Heart right ventricle (tissue), 16 donors: ENCODE data around the gene ALAS1. TPM values are rescaled to one million over a fixed set of nuclear protein-coding genes. Genes with fewer than 3 reads are reported as not detected.

Experiments
- ATAC-seq, 8 donors: fragments of 200-7000 bp; cut with Tn5 transposase; one replicate each; pipeline ENCODE4 v1.9.1; 2020; ENCODE audit warnings: mild to moderate bottlenecking in 8 of 8, moderate library complexity in 8 of 8, moderate number of reproducible peaks in 1 of 8
- DNase-seq, 2 donors: peaks; one replicate each; pipeline ENCODE4 v3.0.0-alpha.2; 2020
- H3K27ac ChIP-seq, 10 donors: fragments of 200-600 bp; sonication (generic) in 2 of 10; one replicate each; pipeline versions ENCODE4 v1.5.0 to v1.8.0; 2020 to 2022; ENCODE audit warnings: mild to moderate bottlenecking in 3 of 10
- H3K27me3 ChIP-seq, 7 donors: fragments of 200-600 bp; one replicate each; pipeline ENCODE4 v1.8.0; 2021 to 2022; ENCODE audit warnings: mild to moderate bottlenecking in 2 of 7
- H3K36me3 ChIP-seq, 9 donors: fragments of 200-600 bp; sonication (generic) in 1 of 9; one replicate each; pipeline versions ENCODE4 v1.5.0 to v1.8.0; 2020 to 2022; ENCODE audit warnings: mild to moderate bottlenecking in 2 of 9
- H3K4me1 ChIP-seq, 9 donors: fragments of 200-600 bp; sonication (generic) in 1 of 9; one replicate each; pipeline versions ENCODE4 v1.5.0 to v1.8.0; 2020 to 2022; ENCODE audit warnings: mild to moderate bottlenecking in 4 of 9
- H3K4me3 ChIP-seq, 10 donors: fragments of 200-600 bp; sonication (generic) in 2 of 10; one replicate each; pipeline versions ENCODE4 v1.5.0 to v1.8.0; 2020 to 2022; ENCODE audit warnings: mild to moderate bottlenecking in 7 of 10, moderate library complexity in 2 of 10
- H3K9me3 ChIP-seq, 11 donors: fragments of 200-600 bp in 10 of 11; sonication (generic) in 2 of 11; one replicate each; pipeline versions ENCODE4 v1.5.0 to v1.8.0; 2013 to 2022; ENCODE audit warnings: mild to moderate bottlenecking in 2 of 11, control low read depth in 1 of 11, moderate library complexity in 1 of 11
- WGBS, 2 donors: extraction: QIAGEN DNeasy Blood & Tissue Kit; methylation state at CpG; one replicate each; pipeline ENCODE4 v1.1.7; 2013; ENCODE audit warnings: inconsistent platforms in 1 of 2; 5-methylcytosine and 5-hydroxymethylcytosine counted together
- intact Hi-C, 10 donors: fragments of 100-400 bp; cut with DNase I; formaldehyde crosslinking; loops; one replicate each; pipeline versions ENCODE4 v1.11.1 to v1.14.2; 2022
- polyA plus RNA-seq, 2 donors: library from polyadenylated mRNA; stranded (reverse); fragments of 200-250 nt; gene quantifications; one replicate each; pipeline ENCODE4 v1.2.3, GENCODE V29; 2013
- total RNA-seq, 10 donors: library from RNA; stranded (reverse); fragmentation: NEBNext Ultra II Directional in 3 of 10; extraction: Animal tissue kit (Norgen Biotek cat#: 25700) in 3 of 10; gene quantifications; one replicate each; pipeline versions ENCODE4 v1.2.1 to v1.2.4, GENCODE V29; 2021 to 2023
- TF ChIP-seq, protein P1 (sequence below), 9 donors: fragments of 200-600 bp; sonication (generic) in 2 of 9; IDR thresholded peaks; one replicate each; pipeline versions ENCODE4 v1.5.0 to v1.8.0; 2021 to 2022; ENCODE audit warnings: antibody characterized with exemption in 9 of 9, mild to moderate bottlenecking in 5 of 9, moderate library complexity in 1 of 9
- donor health status: Arrhythmogenic right ventricular cardiomyopathy.
- donor health status: ischemic (EF 13 %, LVEDD 7.1; RV severe dilation, severe dysfunction).
- donor health status: healthy with polysubstance abuse.
- donor health status: DM: no; HTN: yes; CAD: no.
- donor health status: DM: no; HTN: no; CAD: no.
- donor health status: ischemic (EF 25% LVEDD 6.9; RV normal size, moderate dysfunction).
- donor health status: ischemic (EF 25% LVEDD 5.7; RV mildly dilated, moderate dysfunction).
- donor health status: healthy.
- donor health status: DM: yes; HTN: yes; CAD: no.
- donor health status: Ischemic cardiomyopathy.
- donor health status: ischemic (EF 35%, LVEDD 5.7; RV mildly dilated, moderate dysfunction).
- donor health status: nonischemic (EF 11% LVEDD 7.7; RV severe dilation, severe dysfunction).
- donor health status: DM: yes; HTN: yes; CAD: no.
- donor health status: PGD.
- donor health status: ischemic (EF 29% LVEDD 5.4; RV normal size, mild dysfunction).
- donor health status: nonischemic (EF 23%, LVEDD 6.1; RV moderate dilation, normal function).

The ALAS1 gene
- total and polyA plus RNA-seq, 12 donors: 55.2 to 233 (median 176) TPM

DNA sequence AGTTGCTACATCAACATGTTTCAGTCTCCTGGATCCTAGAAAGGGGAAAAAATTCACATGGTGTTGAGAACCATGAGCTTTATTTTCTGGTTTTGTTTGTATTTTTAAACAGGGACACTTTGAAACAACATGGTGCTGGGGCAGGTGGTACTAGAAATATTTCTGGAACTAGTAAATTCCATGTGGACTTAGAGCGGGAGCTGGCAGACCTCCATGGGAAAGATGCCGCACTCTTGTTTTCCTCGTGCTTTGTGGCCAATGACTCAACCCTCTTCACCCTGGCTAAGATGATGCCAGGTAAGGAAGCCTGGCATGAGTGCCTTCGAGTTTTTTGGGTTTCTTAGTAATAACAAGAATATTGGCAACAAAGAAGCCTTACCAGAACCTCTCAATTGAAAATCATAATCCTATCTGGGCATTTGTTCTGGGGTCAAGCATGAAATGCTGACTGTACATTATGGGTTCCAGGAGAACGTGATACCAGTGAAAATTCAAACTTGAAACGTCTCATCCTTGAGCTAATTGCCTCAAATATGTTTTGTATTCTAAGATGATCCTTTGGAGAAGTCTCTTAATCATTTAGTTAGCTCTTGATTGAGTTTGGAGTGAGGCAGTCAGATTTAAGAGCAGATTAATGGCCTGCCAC lies 7.9 kb downstream of the ALAS1 start:
- TF ChIP-seq, protein P1, sequence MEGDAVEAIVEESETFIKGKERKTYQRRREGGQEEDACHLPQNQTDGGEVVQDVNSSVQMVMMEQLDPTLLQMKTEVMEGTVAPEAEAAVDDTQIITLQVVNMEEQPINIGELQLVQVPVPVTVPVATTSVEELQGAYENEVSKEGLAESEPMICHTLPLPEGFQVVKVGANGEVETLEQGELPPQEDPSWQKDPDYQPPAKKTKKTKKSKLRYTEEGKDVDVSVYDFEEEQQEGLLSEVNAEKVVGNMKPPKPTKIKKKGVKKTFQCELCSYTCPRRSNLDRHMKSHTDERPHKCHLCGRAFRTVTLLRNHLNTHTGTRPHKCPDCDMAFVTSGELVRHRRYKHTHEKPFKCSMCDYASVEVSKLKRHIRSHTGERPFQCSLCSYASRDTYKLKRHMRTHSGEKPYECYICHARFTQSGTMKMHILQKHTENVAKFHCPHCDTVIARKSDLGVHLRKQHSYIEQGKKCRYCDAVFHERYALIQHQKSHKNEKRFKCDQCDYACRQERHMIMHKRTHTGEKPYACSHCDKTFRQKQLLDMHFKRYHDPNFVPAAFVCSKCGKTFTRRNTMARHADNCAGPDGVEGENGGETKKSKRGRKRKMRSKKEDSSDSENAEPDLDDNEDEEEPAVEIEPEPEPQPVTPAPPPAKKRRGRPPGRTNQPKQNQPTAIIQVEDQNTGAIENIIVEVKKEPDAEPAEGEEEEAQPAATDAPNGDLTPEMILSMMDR (IDR thresholded peaks at IDR 0.05): no peak
- no peak for ATAC-seq

GRCh38 chr3:52208556-52208955 lies 10.6 kb downstream of the ALAS1 start:
- H3K27ac ChIP-seq: no peak overlapping the region
- no peaks in the 10 kb centered on the region for H3K9me3 ChIP-seq
- H3K36me3 ChIP-seq: peaks cover 5 to 100% (median 100%) of the 10 kb centered on the region in 9 donors
- DNase-seq: no peak
- ATAC-seq: no peak
- no peaks in the 10 kb centered on the region for H3K27me3 ChIP-seq
- H3K4me1 ChIP-seq: peaks cover 0 to 20% (median 0%) of the 10 kb centered on the region in 9 donors
- TF ChIP-seq, protein P1 (IDR thresholded peaks at IDR 0.05): no peak
- intact Hi-C loops: loop anchor here in 1 of 10 donors (10.0 kb wide), 1 partner anchor 54 kb away; the partner anchor contains the start of gene POC1A
- 92 to 94% methylated on average over 4 of the region's 4 CpGs for WGBS, 2 donors
- H3K4me3 ChIP-seq: no peak overlapping the region

More for the DNA sequence above, 7.9 kb downstream of the ALAS1 start:
- no peak overlapping the region for H3K4me3 ChIP-seq
- DNase-seq: no peak
- peaks cover 3 to 46% (median 23%) of the 10 kb centered on the region in 9 donors for H3K4me1 ChIP-seq
- WGBS, 2 donors: 81 to 84% methylated on average over 6 of the region's 6 CpGs
- no peaks in the 10 kb centered on the region for H3K27me3 ChIP-seq
- no peak overlapping the region for H3K27ac ChIP-seq
- intact Hi-C loops: loop anchor here in 1 of 10 donors (10.0 kb wide), 1 partner anchor 51 kb away; the partner anchor contains the start of gene POC1A
- no peaks in the 10 kb centered on the region for H3K9me3 ChIP-seq
- peaks cover 5 to 100% (median 92%) of the 10 kb centered on the region in 9 donors for H3K36me3 ChIP-seq

DNA sequence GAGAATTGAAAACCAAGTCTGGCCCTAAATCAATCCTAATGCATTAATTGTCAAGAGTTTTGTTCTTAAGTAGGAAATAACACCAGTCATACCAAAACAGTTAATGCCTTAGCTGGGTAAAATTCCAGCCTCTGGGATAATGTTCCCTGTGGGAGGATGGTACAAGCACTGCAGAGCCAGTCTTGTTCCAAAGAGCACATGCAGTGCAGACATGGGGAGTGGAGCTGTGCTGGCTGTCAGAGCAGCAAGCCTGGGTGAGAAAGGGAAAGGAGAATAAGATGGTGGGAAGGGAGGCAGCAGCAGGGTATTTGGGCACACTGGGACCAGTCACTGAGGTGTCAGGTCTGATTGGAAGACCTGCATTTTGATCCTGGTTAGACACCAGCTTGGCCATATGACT lies 12.1 kb downstream of the ALAS1 start:
- intact Hi-C loops: loop anchor here in 4 of 10 donors (10.0 kb wide), 2 partner anchors 55 to 205 kb away; partner anchors contain the start of gene POC1A (in 1 of the 4)
- ATAC-seq (no peak), DNase-seq (no peak)

DNA sequence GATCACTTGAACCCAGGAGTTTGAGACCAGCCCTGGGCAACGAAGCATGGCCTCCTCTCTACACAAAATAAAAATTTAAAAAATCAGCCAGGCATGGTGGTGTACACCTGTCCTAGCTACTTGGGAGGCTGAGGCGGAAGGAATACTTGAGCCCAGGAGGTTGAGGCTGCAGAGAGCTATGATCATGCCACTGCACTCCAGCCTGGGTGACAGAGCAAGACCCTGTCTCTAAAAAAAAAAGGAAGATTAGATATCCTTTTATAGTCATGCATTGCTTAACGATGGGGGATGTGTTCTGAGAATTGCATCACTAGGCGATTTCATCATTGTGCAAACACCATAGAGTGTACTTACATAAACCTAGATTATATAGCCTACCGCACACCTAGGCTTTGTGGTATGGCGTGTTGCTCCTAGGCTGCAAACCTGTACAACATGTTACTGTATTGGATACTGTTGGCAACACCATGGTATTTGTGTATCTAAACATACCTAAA lies 12.6 kb downstream of the ALAS1 start:
- peak in 2 of 8 donors; percentile 23 to 27 for ATAC-seq
- no peaks in the 10 kb centered on the region for H3K27me3 ChIP-seq

More for the DNA sequence above, 12.1 kb downstream of the ALAS1 start:
- peaks cover 5 to 100% (median 97%) of the 10 kb centered on the region in 9 donors for H3K36me3 ChIP-seq
- no peaks in the 10 kb centered on the region for H3K27me3 ChIP-seq
- peak overlapping the region in 1 of 10 donors; percentile 22 for H3K27ac ChIP-seq
- TF ChIP-seq, protein P1 (IDR thresholded peaks at IDR 0.05): no peak
- H3K4me3 ChIP-seq: no peak overlapping the region
- no peaks in the 10 kb centered on the region for H3K9me3 ChIP-seq
- peaks cover 0 to 15% (median 0%) of the 10 kb centered on the region in 9 donors for H3K4me1 ChIP-seq

More for the DNA sequence above, 12.6 kb downstream of the ALAS1 start:
- TF ChIP-seq, protein P1 (IDR thresholded peaks at IDR 0.05): no peak
- Histone ChIP-seq H3K4me3 (no peak overlapping the region), H3K27ac (peak overlapping the region in 2 of 10 donors; percentile 17 to 22), H3K9me3 (no peaks in the 10 kb centered on the region), H3K36me3 (peaks cover 5 to 100% (median 92%) of the 10 kb centered on the region in 9 donors), H3K4me1 (peaks cover 0 to 15% (median 3%) of the 10 kb centered on the region in 9 donors)
- 79 to 82% methylated on average over 6 of the region's 6 CpGs for WGBS, 2 donors
- intact Hi-C loops: loop anchor here in 4 of 10 donors (10.0 kb wide), 2 partner anchors 56 to 206 kb away; partner anchors contain the start of gene POC1A (in 1 of the 4)
- DNase-seq: no peak
